Kidney epithelial cell (primary cell): ENCODE results near the gene CDK5RAP1. TPM values are rescaled to one million over a fixed set of nuclear protein-coding genes. Genes with fewer than 3 reads are reported as not detected.

Experiments
- DNase-seq: peaks from one replicate; pipeline ENCODE4 v3.0.0-alpha.2; 2010; ENCODE audit warnings: low read depth
- H3K27me3 ChIP-seq: 2 replicates; pipeline ENCODE4 v1.6.0; 2011; ENCODE audit warnings: low read length; ENCODE audit not compliant: control insufficient read depth, insufficient read depth
- H3K36me3 ChIP-seq: 2 replicates; pipeline ENCODE4 v1.5.1; 2011; ENCODE audit warnings: low read length; ENCODE audit not compliant: control insufficient read depth, insufficient read depth
- H3K4me3 ChIP-seq: 2 replicates; pipeline ENCODE4 v1.5.1; 2011; ENCODE audit warnings: low read depth, mild to moderate bottlenecking, control low read depth, low read length
- total RNA-seq: library from RNA; depleted of rRNA; stranded (reverse); fragments of >200 nt; gene quantifications from 2 replicates; pipeline ENCODE4 v1.2.3, GENCODE V29; 2015
- TF ChIP-seq, protein P1 (sequence below): IDR thresholded peaks from 2 replicates; pipeline ENCODE4 v1.5.1; 2011; ENCODE audit warnings: mild to moderate bottlenecking, moderate library complexity, low read length, control low read depth, inconsistent platforms; ENCODE audit not compliant: insufficient read depth, poor library complexity, severe bottlenecking

Gene CDK5RAP1
- total RNA-seq, 1 donor from 2014 or later = 39.4 TPM

DNA sequence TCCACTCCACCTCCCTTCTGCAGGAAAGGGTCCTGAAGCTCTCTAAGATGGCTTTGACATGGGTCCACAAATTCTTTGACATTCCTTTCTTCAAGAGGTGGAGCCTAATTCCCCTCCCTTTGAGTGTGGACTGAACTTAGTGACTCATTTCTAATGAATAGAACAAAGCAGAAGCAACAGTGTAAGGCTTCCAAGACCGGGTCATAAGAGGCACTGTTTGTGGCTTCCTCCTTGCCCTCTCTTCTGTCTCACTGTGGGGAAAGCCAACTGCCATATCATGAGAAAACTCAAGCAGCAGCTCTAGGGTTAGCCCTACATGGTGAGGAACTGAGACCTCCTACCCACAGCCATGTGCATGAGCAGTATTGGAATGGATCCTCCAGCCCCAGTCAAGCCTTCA lies 5.9 kb upstream of the CDK5RAP1 start:
- TF ChIP-seq, protein P1, sequence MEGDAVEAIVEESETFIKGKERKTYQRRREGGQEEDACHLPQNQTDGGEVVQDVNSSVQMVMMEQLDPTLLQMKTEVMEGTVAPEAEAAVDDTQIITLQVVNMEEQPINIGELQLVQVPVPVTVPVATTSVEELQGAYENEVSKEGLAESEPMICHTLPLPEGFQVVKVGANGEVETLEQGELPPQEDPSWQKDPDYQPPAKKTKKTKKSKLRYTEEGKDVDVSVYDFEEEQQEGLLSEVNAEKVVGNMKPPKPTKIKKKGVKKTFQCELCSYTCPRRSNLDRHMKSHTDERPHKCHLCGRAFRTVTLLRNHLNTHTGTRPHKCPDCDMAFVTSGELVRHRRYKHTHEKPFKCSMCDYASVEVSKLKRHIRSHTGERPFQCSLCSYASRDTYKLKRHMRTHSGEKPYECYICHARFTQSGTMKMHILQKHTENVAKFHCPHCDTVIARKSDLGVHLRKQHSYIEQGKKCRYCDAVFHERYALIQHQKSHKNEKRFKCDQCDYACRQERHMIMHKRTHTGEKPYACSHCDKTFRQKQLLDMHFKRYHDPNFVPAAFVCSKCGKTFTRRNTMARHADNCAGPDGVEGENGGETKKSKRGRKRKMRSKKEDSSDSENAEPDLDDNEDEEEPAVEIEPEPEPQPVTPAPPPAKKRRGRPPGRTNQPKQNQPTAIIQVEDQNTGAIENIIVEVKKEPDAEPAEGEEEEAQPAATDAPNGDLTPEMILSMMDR = no peak
- peaks cover 1% of the 10 kb centered on the region for H3K36me3 ChIP-seq
- H3K27me3 ChIP-seq = no peaks in the 10 kb centered on the region
- no peak overlapping the region for H3K4me3 ChIP-seq
- DNase-seq = no peak

DNA sequence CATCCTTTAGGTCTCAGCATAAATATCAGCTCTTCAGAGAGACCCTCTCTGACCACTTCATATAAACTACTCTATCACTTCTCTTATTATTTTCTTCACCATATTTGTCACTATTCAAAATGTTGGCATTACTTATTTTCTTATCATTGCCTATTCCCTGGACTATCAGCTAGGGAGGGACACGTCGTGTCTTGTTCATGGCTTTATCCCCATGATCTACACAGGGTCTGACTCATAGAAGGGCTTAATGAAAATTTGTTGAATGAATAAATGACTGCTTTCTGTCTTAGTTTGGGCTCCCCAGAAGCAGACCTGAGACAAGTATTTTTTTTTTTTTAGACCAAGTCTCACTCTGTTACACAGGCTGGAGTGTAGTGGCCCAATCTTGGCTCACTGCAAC lies 3.0 kb upstream of the CDK5RAP1 start:
- TF ChIP-seq, protein P1 = no peak
- H3K4me3 ChIP-seq = no peak overlapping the region
- DNase-seq = no peak
- H3K36me3 ChIP-seq = no peaks in the 10 kb centered on the region
- H3K27me3 ChIP-seq = no peaks in the 10 kb centered on the region

DNA sequence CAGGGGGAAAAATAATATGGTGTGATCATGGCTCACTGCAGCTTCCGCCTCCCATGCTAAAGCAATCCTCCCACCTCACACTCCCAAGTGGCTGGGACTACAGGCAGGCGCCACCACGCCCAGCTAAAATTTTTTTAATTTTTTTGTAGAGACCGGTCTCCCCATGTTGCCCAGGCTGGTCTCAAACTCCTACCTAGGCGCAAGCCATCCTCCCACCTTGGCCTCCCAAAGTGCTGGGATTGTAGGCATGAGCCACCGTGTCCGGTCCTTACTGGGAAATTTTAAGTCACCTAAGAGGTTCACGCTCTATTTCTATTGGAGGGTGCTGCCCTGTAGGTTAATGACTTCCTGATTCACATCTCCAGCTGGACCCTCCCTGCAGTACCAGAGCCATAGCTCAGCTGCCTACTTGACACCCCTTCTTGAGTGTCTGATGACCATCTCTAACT lies 626 bp upstream of the CDK5RAP1 start:
- no peak for DNase-seq
- Histone ChIP-seq H3K27me3 (no peaks in the 10 kb centered on the region), H3K36me3 (no peaks in the 10 kb centered on the region), H3K4me3 (peak overlapping the region; percentile 78)
- TF ChIP-seq, protein P1 = no peak

DNA sequence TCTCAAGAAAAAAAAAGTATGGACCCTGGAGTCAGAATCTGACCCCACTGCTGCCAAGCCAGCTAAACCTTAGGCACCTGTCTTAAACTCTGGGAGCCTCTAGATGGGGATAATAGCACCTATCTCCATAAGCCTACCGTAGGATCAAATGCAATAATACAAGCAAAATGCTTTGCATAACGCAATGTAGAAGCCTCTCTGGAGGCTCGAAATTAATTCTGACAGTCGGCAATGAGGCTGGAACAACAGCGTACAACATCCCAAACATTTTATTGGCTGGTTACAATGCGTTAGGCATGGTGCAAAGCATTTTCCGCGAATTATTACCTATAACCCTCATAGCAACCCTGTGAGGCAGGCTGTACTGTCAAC lies 521 bp downstream of the CDK5RAP1 start:
- Histone ChIP-seq H3K36me3 (no peaks in the 10 kb centered on the region), H3K4me3 (peak overlapping the region; percentile 78), H3K27me3 (no peaks in the 10 kb centered on the region)
- TF ChIP-seq, protein P1 = peak; percentile 26
- DNase-seq = no peak

DNA sequence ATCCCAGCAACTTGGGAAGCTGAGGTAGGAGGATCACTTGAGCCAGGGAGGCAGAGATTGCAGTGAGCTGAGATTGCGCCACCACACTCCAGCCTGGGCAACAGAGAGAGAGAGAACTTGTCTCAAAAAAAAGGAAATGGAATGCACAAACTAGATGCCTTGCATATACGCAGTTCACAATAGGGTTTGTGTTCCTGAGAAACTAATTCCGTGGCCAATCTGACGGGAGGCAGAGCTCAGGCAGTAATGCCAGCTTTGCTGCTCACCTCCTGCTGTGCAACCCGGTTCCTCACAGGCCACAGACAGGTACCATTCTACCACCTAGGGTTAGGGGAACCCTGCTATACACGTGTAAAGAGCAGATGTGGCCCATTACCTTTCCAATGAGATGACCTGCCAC lies 1.4 kb downstream of the CDK5RAP1 start:
- H3K4me3 ChIP-seq = no peak overlapping the region
- H3K27me3 ChIP-seq = no peaks in the 10 kb centered on the region
- no peak for DNase-seq
- TF ChIP-seq, protein P1 = no peak
- no peaks in the 10 kb centered on the region for H3K36me3 ChIP-seq

DNA sequence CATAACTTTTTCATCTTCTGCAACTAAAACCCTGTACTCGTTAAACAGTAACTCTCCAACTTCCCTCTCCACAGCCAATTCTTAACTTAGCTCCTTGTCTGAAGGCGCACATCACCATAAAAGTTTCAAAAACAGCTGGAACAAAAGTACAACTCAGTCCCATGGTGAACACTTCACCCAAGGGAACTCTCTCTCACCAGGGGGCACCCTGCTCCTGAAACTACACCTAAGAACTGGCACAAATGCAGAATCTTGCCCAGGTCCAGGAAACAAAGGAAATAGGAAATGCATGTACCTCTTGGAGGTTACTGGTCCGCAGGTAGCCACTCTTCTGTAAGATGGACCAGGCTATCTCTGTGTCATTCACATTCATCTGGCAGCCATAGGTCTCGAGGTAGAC lies 6.6 kb downstream of the CDK5RAP1 start:
- TF ChIP-seq, protein P1 = peak; percentile 11
- no peaks in the 10 kb centered on the region for H3K27me3 ChIP-seq
- peaks cover 1% of the 10 kb centered on the region for H3K36me3 ChIP-seq
- H3K4me3 ChIP-seq = no peak overlapping the region
- DNase-seq = no peak
